Psoas muscle (tissue), 8 donors: Measurements from ENCODE around the gene TMEM255B. TPM values are rescaled to one million over a fixed set of nuclear protein-coding genes. Genes with fewer than 3 reads are reported as not detected.

Experiments used
- ATAC-seq, 4 donors: fragments of 200-7000 bp; cut with Tn5 transposase; one replicate each; pipeline ENCODE4 v1.9.1; 2020; ENCODE audit warnings: moderate library complexity in 3 of 4, mild to moderate bottlenecking in 2 of 4
- DNase-seq, 2 donors: peaks; one replicate each; pipeline ENCODE4 v3.0.0-alpha.2; 2020
- H3K27ac ChIP-seq: fragments of 200-600 bp; one replicate; pipeline ENCODE4 v1.8.0; 2022
- H3K27me3 ChIP-seq, 3 donors: fragments of 200-600 bp in 1 of 3; one replicate each; pipeline versions ENCODE4 v1.6.1 to v1.8.0; 2013 to 2022; ENCODE audit warnings: low read length in 2 of 3, mild to moderate bottlenecking in 2 of 3, moderate library complexity in 1 of 3; ENCODE audit not compliant: insufficient read depth in 3 of 3
- H3K36me3 ChIP-seq, 2 donors: fragments of 200-600 bp in 1 of 2; one replicate each; pipeline versions ENCODE4 v1.6.1 to v1.8.0; 2013 to 2022; ENCODE audit warnings: low read depth in 1 of 2, mild to moderate bottlenecking in 1 of 2, moderate library complexity in 1 of 2; ENCODE audit not compliant: insufficient read depth in 1 of 2
- H3K4me1 ChIP-seq: fragments of 200-600 bp; one replicate; pipeline ENCODE4 v1.8.0; 2022
- H3K4me3 ChIP-seq: fragments of 200-600 bp; one replicate; pipeline ENCODE4 v1.8.0; 2022; ENCODE audit warnings: mild to moderate bottlenecking
- H3K9me3 ChIP-seq: fragments of 200-600 bp; one replicate; pipeline ENCODE4 v1.8.0; 2022
- CTCF ChIP-seq: fragments of 200-600 bp; IDR thresholded peaks from one replicate; pipeline ENCODE4 v1.8.0; 2022; ENCODE audit warnings: antibody characterized with exemption
- WGBS, 3 donors: extraction: QIAGEN DNeasy Blood & Tissue Kit; methylation state at CpG; one replicate each; pipeline versions ENCODE4 v1.1.6 to v1.1.7; 2013; 5-methylcytosine and 5-hydroxymethylcytosine counted together
- intact Hi-C, 2 donors: fragments of 100-400 bp; cut with DNase I; formaldehyde crosslinking; loops; one replicate each; pipeline versions ENCODE4 v1.11.0 to v1.14.2; 2022
- polyA plus RNA-seq, 3 donors: library from polyadenylated mRNA; stranded (reverse); fragments of 200-250 nt; gene quantifications; one replicate each; pipeline ENCODE4 v1.2.3, GENCODE V29; 2013
- total RNA-seq, 4 donors: library from RNA; stranded (reverse); fragmentation: NEBNext Ultra II Directional in 2 of 4; extraction: Animal tissue kit (Norgen Biotek cat#: 25700) in 2 of 4; gene quantifications; one replicate each; pipeline versions ENCODE4 v1.2.1 to v1.2.4, GENCODE V29; 2021 to 2023
- donor health status: healthy with polysubstance abuse.
- donor health status: DM: no; HTN: no; CAD: no; lungs with moderate emphysema.
- donor health status: Bipolar disorder and iron deficiency.
- donor health status: healthy.
- donor health status: DM: yes; HTN: yes; CAD: no.
- donor health status: DM: no; HTN: no; CAD: no.
- donor health status: DM: no; HTN: no; CAD: no.
- donor health status: DM: yes; HTN: yes; CAD: no.

The TMEM255B gene
- total and polyA plus RNA-seq, 7 donors = 0.45 to 5.1 (median 2.1) TPM

GRCh38 chr13:113735194-113735593, 23.8 kb upstream of the TMEM255B start:
- Histone ChIP-seq H3K27ac (no peak overlapping the region), H3K36me3 (no peaks in the 10 kb centered on the region), H3K27me3 (peaks cover 0 to 46% (median 6%) of the 10 kb centered on the region in 3 donors), H3K4me3 (no peak overlapping the region), H3K9me3 (no peaks in the 10 kb centered on the region), H3K4me1 (no peaks in the 10 kb centered on the region)
- no peak for DNase-seq
- WGBS, 3 donors = 88 to 91% (median 90%) methylated on average over 25 to 26 of the region's 26 CpGs
- intact Hi-C loops = no loop called here
- no peak for TF ChIP-seq CTCF
- no peak for ATAC-seq

GRCh38 chr13:113735750-113736149, 23.3 kb upstream of the TMEM255B start:
- Histone ChIP-seq H3K27ac (no peak overlapping the region), H3K36me3 (no peaks in the 10 kb centered on the region), H3K4me1 (no peaks in the 10 kb centered on the region), H3K27me3 (peaks cover 0 to 42% (median 6%) of the 10 kb centered on the region in 3 donors), H3K4me3 (no peak overlapping the region), H3K9me3 (no peaks in the 10 kb centered on the region)
- TF ChIP-seq CTCF = no peak
- intact Hi-C loops = no loop called here
- 86 to 91% (median 91%) methylated on average over 14 of the region's 14 CpGs for WGBS, 3 donors
- no peak for DNase-seq
- no peak for ATAC-seq

GRCh38 chr13:113736258-113736731, 22.7 kb upstream of the TMEM255B start:
- no peaks in the 10 kb centered on the region for H3K36me3 ChIP-seq
- H3K27ac ChIP-seq = no peak overlapping the region
- DNase-seq (no peak), ATAC-seq (no peak)
- no peak overlapping the region for H3K4me3 ChIP-seq
- 60 to 67% (median 63%) methylated on average over 10 of the region's 10 CpGs for WGBS, 3 donors
- no peaks in the 10 kb centered on the region for H3K4me1 ChIP-seq
- no peaks in the 10 kb centered on the region for H3K9me3 ChIP-seq
- TF ChIP-seq CTCF = no peak
- intact Hi-C loops = no loop called here
- H3K27me3 ChIP-seq = peaks cover 0 to 39% (median 6%) of the 10 kb centered on the region in 3 donors

GRCh38 chr13:113737803-113738202, 21.2 kb upstream of the TMEM255B start:
- Histone ChIP-seq H3K27me3 (peaks cover 0 to 47% (median 6%) of the 10 kb centered on the region in 3 donors), H3K36me3 (no peaks in the 10 kb centered on the region), H3K4me1 (no peaks in the 10 kb centered on the region), H3K9me3 (no peaks in the 10 kb centered on the region), H3K27ac (no peak overlapping the region), H3K4me3 (no peak overlapping the region)
- intact Hi-C loops = no loop called here
- no peak for ATAC-seq
- WGBS, 3 donors = 82 to 89% (median 87%) methylated on average over 5 of the region's 5 CpGs
- no peak for DNase-seq
- TF ChIP-seq CTCF = no peak
